ENCODE measurements around the gene CASZ1.

DNA sequence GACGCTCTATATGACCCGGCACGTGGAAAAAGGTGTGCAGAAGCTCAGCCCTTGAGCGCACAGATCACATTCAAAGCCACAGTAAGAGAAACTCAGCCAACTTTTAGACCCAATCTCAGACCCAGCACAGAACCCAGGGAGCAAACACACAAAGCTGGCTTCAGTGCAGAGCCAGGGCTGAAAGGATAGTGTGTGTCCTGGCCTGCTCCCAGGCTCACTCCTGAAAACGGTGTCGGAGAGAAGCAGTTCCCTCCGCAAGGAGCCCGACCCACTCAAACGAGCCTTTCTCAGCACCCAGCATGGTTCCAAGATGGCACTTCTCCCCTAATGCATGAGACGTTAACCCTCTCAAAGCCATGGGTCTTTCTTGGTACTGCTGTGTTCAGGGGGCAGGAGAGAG is 39.6 kb downstream of the CASZ1 start:
- TF ChIP-seq CTCF (IDR thresholded peaks at IDR 0.05) (no peak), POLR2A (IDR thresholded peaks at IDR 0.05) (no peak)

Data from esophagus squamous epithelium (tissue), 4 donors.